ENCODE data around the gene CCDC170.

GRCh38 chr6:151590742-151591141, 96.9 kb downstream of the CCDC170 start:
- TF ChIP-seq CTCF (IDR thresholded peaks at IDR 0.05; ENCODE audit: low read depth, low read length, missing input control) (no peak), REST (IDR thresholded peaks at IDR 0.05) (no peak), FOXA1 (IDR thresholded peaks at IDR 0.05) (no peak), SP1 (IDR thresholded peaks at IDR 0.05) (no peak), HNF4A (conservative IDR thresholded peaks at IDR 0.05) (no peak), ZBTB33 (IDR thresholded peaks at IDR 0.05) (no peak), RAD21 (IDR thresholded peaks at IDR 0.05) (no peak), YY1 (IDR thresholded peaks at IDR 0.05) (no peak), TAF1 (conservative IDR thresholded peaks at IDR 0.05) (no peak), MAX (IDR thresholded peaks at IDR 0.05) (no peak), ATF3 (IDR thresholded peaks at IDR 0.05) (no peak), EGR1 (IDR thresholded peaks at IDR 0.05; ENCODE audit: low read depth in 2 of 2) (no peak)
